ENCODE results near the gene EIF2A.
"Not testable (repeated sequence)": the region's sequence is repeated elsewhere in the genome, so short reads cannot be mapped to it uniquely, and the experiment has no call there.

EIF2A gene

GRCh38 chr3:150589759-150590158 lies 43.2 kb downstream of the EIF2A start:
- TF ChIP-seq, protein P1, sequence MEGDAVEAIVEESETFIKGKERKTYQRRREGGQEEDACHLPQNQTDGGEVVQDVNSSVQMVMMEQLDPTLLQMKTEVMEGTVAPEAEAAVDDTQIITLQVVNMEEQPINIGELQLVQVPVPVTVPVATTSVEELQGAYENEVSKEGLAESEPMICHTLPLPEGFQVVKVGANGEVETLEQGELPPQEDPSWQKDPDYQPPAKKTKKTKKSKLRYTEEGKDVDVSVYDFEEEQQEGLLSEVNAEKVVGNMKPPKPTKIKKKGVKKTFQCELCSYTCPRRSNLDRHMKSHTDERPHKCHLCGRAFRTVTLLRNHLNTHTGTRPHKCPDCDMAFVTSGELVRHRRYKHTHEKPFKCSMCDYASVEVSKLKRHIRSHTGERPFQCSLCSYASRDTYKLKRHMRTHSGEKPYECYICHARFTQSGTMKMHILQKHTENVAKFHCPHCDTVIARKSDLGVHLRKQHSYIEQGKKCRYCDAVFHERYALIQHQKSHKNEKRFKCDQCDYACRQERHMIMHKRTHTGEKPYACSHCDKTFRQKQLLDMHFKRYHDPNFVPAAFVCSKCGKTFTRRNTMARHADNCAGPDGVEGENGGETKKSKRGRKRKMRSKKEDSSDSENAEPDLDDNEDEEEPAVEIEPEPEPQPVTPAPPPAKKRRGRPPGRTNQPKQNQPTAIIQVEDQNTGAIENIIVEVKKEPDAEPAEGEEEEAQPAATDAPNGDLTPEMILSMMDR (conservative IDR thresholded peaks at IDR 0.05; ENCODE audit: low read depth): no peak
- DNase-seq (ENCODE audit: low spot score): no peak
- POLR2A ChIA-PET (ENCODE audit: low non-redundant PET): no interaction called here
- H3K27ac ChIP-seq: no peak overlapping the region
- CTCF ChIA-PET: interaction anchor here (0.6 to 1.2 kb wide), 2 partner anchors 8 to 166 kb away, joined by 4 to 7 read pairs; no protein-coding TSS in a partner anchor

- CTCF ChIA-PET: interaction anchor here (0.7 kb wide), 1 partner anchor 1038 kb away, joined by 3 read pairs; no protein-coding TSS in a partner anchor
Measured at GRCh38 chr3:150594150-150594549, 47.6 kb downstream of the EIF2A start.

DNA sequence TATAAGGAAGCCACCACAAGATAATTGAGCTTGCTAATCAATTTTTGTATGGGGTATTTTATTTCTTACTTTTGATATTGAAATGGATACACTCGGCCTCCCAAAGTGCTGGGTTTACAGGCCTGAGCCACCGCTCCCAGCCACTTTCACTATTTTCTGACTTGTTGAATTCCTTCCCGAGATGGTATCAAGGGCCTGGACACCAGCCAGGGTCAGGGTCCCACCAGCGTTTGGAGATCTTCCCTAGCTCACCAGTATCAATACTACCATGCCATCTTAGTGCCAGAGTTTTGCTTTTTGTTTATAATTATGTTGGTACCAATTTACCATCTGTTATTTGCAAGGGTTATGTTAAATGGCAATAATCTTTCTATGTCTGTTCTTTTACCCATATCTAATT lies 51.1 kb downstream of the EIF2A start:
- H3K27ac ChIP-seq: no peak overlapping the region
- TF ChIP-seq, protein P1 (conservative IDR thresholded peaks at IDR 0.05; ENCODE audit: low read depth): no peak
- CTCF ChIA-PET: interaction anchor here (1.5 kb wide), 1 partner anchor 8 kb away, joined by 7 read pairs; no protein-coding TSS in a partner anchor
- no peak for DNase-seq (ENCODE audit: low spot score)
- POLR2A ChIA-PET (ENCODE audit: low non-redundant PET): no interaction called here

More at GRCh38 chr3:150594150-150594549, 47.6 kb downstream of the EIF2A start:
- no peak for DNase-seq (ENCODE audit: low spot score)
- H3K27ac ChIP-seq: no peak overlapping the region
- TF ChIP-seq, protein P1 (conservative IDR thresholded peaks at IDR 0.05; ENCODE audit: low read depth): no peak
- POLR2A ChIA-PET (ENCODE audit: low non-redundant PET): no interaction called here

GRCh38 chr3:150599611-150600297 lies 53.2 kb downstream of the EIF2A start:
- H3K27ac ChIP-seq: no peak overlapping the region
- POLR2A ChIA-PET (ENCODE audit: low non-redundant PET): no interaction called here
- DNase-seq (ENCODE audit: low spot score): peak; percentile 68
- CTCF ChIA-PET: no interaction called here
- TF ChIP-seq, protein P1 (conservative IDR thresholded peaks at IDR 0.05; ENCODE audit: low read depth): no peak

DNA sequence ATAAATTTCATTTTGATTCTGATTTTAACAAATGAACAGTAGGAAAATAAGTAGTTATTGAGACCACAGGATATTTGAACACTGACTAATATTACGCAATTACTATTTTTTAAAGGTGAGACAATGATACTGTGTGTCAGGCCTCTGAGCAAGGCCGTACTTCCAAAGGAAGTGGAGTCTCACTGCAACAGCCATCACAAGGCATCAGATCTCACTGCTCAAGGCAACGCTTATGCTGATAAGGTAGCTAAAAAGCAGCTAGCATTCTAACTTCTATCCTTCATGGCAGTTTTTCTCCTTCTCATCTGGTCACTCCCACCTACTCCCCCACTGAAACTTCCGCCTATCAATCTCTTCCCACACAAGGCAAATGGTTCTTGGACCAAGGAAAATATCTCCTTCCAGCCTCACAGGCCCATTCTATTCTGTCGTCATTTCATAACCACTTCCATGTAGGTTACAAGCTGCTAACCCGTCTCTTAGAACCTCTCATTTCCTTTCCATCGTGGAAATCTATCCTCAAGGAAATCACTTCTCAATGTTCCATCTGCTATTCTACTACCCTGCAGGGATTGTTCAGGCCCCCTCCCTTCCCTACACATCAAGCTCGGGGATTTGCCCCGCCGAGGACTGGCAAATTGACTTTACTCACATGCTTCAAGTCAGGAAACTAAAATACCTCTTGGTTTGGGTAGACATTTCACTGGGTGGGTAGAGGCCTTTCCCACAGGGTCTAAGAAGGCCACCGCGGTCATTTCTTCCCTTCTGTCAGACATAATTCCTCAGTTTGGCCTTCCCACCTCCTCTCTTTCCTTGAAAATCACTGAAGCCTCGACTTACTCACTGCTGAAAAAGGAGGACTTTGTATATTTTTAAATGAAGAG lies 54.3 kb downstream of the EIF2A start:
- POLR2A ChIA-PET (ENCODE audit: low non-redundant PET): not testable (repeated sequence)

DNA sequence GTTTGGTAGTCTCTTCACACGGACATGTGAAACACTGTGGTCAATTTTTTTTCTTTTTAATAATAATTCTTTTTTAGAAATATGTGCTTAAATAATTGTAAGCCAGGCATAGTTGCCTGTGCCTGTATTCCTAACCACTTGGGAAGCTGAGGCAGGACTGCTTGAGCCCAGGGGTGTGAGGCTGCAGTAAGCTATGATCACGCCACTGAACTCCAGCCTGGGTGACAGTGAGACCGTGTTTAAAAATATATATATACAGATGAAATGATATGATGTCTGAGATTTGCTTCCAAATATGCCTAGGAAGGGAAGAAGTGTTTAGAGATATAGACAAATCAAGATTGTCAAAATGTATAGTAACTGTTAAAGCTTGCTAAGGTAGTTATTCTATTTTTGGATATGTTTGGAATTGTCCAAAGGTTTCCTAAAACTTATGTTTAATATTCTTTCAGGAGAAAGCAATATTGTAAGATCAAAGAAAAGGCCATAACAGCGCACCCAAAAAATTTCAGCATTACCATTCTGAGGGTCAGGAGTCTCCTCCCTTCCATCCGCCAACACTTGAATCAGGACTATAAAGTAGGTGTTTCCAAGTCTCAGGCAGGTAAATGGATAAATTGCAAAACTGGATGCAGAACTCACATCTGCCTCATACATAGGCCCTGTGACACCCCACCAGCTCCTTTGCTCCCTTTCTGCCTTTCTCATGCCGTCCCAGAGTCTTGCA lies 56.0 kb downstream of the EIF2A start:
- TF ChIP-seq, protein P1 (conservative IDR thresholded peaks at IDR 0.05; ENCODE audit: low read depth): no peak
- ChIA-PET POLR2A (ENCODE audit: low non-redundant PET) (interaction anchor here (0.7 to 0.8 kb wide), 2 partner anchors 9 to 101 kb away, joined by 3 to 4 read pairs; partner anchors contain the start of gene ERICH6), CTCF (interaction anchor here (0.7 to 1.3 kb wide), 4 partner anchors 9 to 993 kb away, joined by 3 to 6 read pairs (median 3); no protein-coding TSS in a partner anchor)
- peak overlapping the region; percentile 99 for H3K27ac ChIP-seq
- no peak for DNase-seq (ENCODE audit: low spot score)

More for the DNA sequence above, 54.3 kb downstream of the EIF2A start:
- peak; percentile 31 for DNase-seq (ENCODE audit: low spot score)
- CTCF ChIA-PET, H3K27ac ChIP-seq: not testable (repeated sequence)
